GM12892 (cell line): Measurements from ENCODE around the gene PPA1.
"Not testable (repeated sequence)": the region's sequence is repeated elsewhere in the genome, so short reads cannot be mapped to it uniquely, and the experiment has no call there.

Source experiments
- DNase-seq: peaks from one replicate; pipeline ENCODE4 v3.0.0; 2011; ENCODE audit not compliant: insufficient read length
- FAIRE-seq: peaks from 2 replicates; lab custom pipeline; 2011; peaks lifted over from hg19 to GRCh38; lab: Jason Lieb, UNC
- POLR2A ChIP-seq: IDR thresholded peaks from 2 replicates; pipeline ENCODE4 v1.6.1; 2011; ENCODE audit warnings: low read depth, low read length, control low read depth
- POLR2AphosphoS5 ChIP-seq: IDR thresholded peaks from 2 replicates; pipeline ENCODE4 v1.6.1; 2011; ENCODE audit warnings: low read depth, low read length, control low read depth
- TAF1 ChIP-seq: IDR thresholded peaks from 2 replicates; pipeline ENCODE4 v1.6.1; 2011; ENCODE audit warnings: low read depth, mild to moderate bottlenecking, control low read depth, low read length, borderline replicate concordance

PPA1 gene

GRCh38 chr10:70193391-70193844 is 39.8 kb downstream of the PPA1 start:
- no peak for TF ChIP-seq POLR2A
- no peak for TF ChIP-seq TAF1
- FAIRE-seq (no peak), DNase-seq (no peak)

- FAIRE-seq = no peak
- TF ChIP-seq POLR2AphosphoS5 (no peak; the same call in 1 of the 2 replicates), TAF1 (no peak), POLR2A (no peak)
- no peak for DNase-seq
Measured at GRCh38 chr10:70192326-70192968, 40.8 kb downstream of the PPA1 start.

- FAIRE-seq (no peak), DNase-seq (no peak)
- no peak for TF ChIP-seq POLR2A
- TF ChIP-seq POLR2AphosphoS5 = no peak
- no peak for TF ChIP-seq TAF1
Measured at GRCh38 chr10:70191972-70192305, 41.3 kb downstream of the PPA1 start.

GRCh38 chr10:70191161-70191971 is 41.9 kb downstream of the PPA1 start:
- TF ChIP-seq POLR2AphosphoS5 (no peak), TAF1 (no peak), POLR2A (no peak)
- FAIRE-seq = no peak
- DNase-seq = no peak

DNA sequence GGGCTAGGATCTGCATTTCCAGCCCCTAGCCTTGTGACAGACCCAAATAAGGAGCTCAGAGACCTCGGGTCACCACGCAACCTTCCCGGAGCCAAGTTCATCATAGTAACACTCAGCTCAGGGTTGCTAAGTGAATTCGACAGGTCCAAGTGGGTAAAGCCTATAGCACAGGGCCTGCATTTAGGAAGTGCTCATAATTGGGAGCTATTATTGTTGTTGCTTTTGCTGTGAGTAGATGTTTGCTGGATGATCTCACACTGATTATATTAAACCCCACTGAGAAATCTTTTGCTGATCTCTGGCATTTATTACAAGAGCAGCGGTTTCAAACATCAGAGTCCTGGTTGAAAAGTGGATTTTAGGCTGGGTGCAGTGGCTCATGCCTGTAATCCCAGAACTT is 42.6 kb downstream of the PPA1 start:
- TF ChIP-seq POLR2AphosphoS5 (no peak), POLR2A (no peak), TAF1 (no peak)
- DNase-seq = no peak
- no peak for FAIRE-seq

- DNase-seq (no peak), FAIRE-seq (no peak)
- TF ChIP-seq TAF1 = no peak
Measured at GRCh38 chr10:70190102-70190501, 43.1 kb downstream of the PPA1 start.

DNA sequence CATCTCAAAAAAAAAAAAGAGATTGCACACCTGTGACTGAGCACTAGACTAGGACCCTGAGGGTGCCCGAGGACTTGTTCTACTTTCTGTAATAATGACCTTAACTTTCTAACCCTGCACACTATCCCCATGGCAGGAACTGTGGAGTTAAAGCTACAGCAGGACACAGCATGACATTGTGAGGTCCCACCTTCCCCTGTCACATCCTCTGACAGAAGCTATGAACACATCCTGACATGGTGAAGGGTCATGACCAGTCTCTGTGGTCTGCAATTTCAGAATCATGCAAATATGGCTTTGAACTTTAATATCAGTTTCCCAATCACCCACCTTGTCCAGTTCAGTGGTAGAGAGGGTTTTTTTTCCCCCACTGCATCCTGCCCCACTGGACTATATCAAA is 44.5 kb downstream of the PPA1 start:
- FAIRE-seq = no peak
- TF ChIP-seq POLR2AphosphoS5 = no peak
- no peak for TF ChIP-seq TAF1
- TF ChIP-seq POLR2A = no peak
- DNase-seq = no peak

GRCh38 chr10:70186571-70186970 is 46.7 kb downstream of the PPA1 start:
- DNase-seq (no peak), FAIRE-seq (no peak)
- TF ChIP-seq TAF1 (no peak), POLR2AphosphoS5 (no peak)

GRCh38 chr10:70186090-70186489 is 47.1 kb downstream of the PPA1 start:
- DNase-seq = no peak
- FAIRE-seq = no peak
- TF ChIP-seq TAF1 (no peak), POLR2A (no peak), POLR2AphosphoS5 (no peak)

DNA sequence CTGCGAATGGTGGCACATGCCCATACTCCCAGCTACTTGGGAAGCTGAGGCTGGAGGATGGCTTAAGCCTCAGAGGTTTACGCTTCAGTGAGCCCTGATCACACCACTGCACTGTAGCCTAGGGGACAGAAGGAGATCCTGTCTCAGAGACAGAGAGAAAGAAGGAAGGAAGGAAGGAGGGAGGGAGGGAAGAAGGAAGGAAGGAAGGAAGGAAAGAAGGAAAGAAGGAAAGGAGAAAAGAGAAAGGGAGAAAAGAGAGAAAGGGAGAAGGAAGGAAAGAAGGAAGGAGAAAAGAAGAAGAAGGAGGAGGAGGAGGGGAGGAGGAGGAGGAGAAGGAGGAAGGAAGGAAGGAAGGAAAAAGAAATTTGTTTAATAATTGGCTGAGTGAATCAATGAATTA is 49.9 kb downstream of the PPA1 start:
- TF ChIP-seq TAF1 (no peak), POLR2A (no peak), POLR2AphosphoS5 (no peak)
- DNase-seq (no peak), FAIRE-seq (no peak)

DNA sequence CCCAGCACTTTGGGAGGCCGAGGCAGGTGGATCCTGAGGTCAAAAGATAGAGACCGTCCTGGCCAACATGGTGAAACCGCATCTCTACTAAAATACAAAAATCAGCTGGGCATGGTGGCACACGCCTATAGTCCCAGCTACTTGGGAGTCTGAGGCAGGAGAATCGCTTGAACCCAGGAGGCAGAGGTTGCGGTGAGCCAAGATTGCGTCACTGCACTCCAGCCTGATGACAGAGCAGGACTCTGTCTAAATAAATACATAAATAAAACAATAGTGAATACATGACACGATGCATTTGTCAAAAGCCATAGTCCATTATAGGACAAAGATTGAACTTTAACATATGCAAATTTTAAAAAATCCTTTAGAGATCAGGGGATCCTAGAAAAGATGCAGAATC is 54.0 kb downstream of the PPA1 start:
- DNase-seq, FAIRE-seq: not testable (repeated sequence)

- FAIRE-seq = no peak
- no peak for DNase-seq
- TF ChIP-seq TAF1 = no peak
Measured at GRCh38 chr10:70178139-70178725, 55.0 kb downstream of the PPA1 start.

GRCh38 chr10:70176441-70176840 is 56.8 kb downstream of the PPA1 start:
- FAIRE-seq (no peak), DNase-seq (no peak)

GRCh38 chr10:70175516-70175915 is 57.7 kb downstream of the PPA1 start:
- FAIRE-seq (no peak), DNase-seq (no peak)
- TF ChIP-seq TAF1 (no peak), POLR2AphosphoS5 (no peak), POLR2A (no peak)

More at GRCh38 chr10:70176441-70176840, 56.8 kb downstream of the PPA1 start:
- no peak for TF ChIP-seq POLR2AphosphoS5
- TF ChIP-seq TAF1 = no peak
- no peak for TF ChIP-seq POLR2A
